ENCODE results near the gene ATP6V0E1.

DNA sequence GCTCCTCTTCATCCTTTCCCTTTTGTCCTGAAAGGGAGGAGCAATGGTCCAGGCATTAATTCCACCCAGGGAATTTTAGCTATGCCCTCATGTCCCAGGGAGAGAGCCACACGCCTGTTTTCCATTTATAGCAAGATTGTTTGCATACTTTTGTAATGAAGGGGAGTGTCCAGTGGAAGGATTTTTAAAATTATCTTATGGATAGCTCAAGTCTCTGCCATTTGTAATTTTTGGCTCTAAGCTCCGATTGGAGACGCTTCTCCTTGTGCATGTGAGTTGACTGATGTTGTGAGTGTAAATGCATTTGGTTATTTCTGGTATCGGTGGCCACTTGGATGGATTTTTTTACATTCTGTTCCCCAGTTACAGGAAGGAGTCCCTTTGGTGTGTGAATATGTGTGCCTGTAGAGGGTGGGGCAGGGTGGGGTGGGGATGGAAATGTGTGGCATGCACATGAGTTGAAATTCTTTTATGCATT is 31.5 kb upstream of the ATP6V0E1 start:
- TF ChIP-seq, protein P1, sequence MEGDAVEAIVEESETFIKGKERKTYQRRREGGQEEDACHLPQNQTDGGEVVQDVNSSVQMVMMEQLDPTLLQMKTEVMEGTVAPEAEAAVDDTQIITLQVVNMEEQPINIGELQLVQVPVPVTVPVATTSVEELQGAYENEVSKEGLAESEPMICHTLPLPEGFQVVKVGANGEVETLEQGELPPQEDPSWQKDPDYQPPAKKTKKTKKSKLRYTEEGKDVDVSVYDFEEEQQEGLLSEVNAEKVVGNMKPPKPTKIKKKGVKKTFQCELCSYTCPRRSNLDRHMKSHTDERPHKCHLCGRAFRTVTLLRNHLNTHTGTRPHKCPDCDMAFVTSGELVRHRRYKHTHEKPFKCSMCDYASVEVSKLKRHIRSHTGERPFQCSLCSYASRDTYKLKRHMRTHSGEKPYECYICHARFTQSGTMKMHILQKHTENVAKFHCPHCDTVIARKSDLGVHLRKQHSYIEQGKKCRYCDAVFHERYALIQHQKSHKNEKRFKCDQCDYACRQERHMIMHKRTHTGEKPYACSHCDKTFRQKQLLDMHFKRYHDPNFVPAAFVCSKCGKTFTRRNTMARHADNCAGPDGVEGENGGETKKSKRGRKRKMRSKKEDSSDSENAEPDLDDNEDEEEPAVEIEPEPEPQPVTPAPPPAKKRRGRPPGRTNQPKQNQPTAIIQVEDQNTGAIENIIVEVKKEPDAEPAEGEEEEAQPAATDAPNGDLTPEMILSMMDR (IDR thresholded peaks at IDR 0.05): no peak
- no peak for TF ChIP-seq ZFX (IDR thresholded peaks at IDR 0.05; ENCODE audit: borderline replicate concordance)
